Stimulated activated CD8-positive, alpha-beta memory T cell treated with anti-CD3 and anti-CD28 coated beads, Interleukin-7, amount 100 ng/mL, for 1 hour (primary cell): ENCODE results near the gene ZNF365.
"Not testable (repeated sequence)": the region's sequence is repeated elsewhere in the genome, so short reads cannot be mapped to it uniquely, and the experiment has no call there.

Experiments
- DNase-seq, 2 donors: peaks; one replicate each; pipeline ENCODE4 v3.0.0-alpha.2; 2020; ENCODE audit warnings: low read depth in 2 of 2

The ZNF365 gene, protein sequence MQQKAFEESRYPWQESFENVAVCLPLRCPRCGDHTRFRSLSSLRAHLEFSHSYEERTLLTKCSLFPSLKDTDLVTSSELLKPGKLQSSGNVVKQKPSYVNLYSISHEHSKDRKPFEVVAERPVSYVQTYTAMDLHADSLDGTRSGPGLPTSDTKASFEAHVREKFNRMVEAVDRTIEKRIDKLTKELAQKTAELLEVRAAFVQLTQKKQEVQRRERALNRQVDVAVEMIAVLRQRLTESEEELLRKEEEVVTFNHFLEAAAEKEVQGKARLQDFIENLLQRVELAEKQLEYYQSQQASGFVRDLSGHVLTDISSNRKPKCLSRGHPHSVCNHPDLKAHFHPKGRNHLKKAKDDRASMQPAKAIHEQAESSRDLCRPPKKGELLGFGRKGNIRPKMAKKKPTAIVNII

DNA sequence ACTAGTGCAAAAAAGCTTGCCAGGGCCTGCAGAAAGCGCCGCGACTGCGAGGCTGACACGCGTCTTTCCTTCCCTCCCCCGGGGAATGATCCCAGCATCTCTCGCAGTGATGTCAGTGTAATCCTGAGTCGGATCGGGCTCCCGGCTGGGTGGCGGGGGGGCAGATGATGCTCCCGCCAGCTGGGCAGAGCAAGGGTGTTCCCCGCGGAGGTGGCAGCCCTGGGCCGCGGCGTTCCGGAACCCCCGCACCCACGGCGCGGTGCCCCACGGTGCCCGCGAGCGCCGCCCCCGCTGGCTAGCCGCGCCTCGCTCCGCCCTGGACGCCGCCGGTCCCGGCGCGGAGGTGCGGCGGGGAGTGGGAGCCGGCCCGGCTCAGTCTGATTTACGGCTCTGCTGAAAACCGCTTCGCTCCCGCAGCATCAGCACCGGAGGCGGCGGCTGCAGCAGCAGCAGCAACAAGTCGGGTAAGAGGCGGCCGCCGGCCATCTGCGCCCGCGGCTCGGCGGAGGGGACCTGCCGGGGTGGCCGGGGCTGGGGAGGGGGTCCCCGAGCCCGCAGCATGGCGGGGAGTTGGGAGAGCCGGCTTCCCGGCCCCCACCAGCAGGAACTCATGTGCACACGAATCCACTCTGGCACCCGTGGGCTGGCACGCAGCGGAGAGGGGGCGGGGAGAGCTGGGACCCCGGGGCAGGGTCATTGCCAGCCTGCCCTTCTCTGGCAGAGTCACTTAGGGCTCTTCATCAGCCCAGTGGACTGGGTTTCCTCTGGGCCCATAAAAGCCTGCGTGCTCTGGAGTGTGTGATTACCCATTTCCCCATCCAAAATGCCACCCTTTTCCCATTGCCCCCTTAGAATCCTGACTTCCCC lies at the start of gene ZNF365:
Gene ZNF365 (plus strand): TSS at position 375 of the 867 bp plus-strand sequence. CDS start 1,825 bp downstream, outside the sequence.
- peak in 1 of 2 donors; percentile 9 for DNase-seq

DNA sequence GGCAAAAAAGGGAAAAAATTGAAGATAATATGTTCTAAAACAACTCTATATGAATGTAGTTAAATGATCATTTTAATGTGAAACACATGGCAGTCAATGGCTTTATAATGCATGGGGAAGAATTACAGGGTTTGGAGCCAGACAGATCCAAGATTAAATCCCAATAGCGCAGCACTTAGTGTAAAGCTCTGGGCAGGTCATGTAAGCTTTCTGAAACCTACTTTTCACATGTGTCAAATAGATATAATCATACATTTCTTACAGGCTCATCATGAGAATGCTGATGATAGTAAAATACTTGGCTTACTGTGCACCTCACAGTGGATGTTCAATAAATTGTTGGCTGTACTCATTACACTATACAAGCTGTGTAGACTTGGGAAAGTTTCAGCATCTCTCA lies 48.0 kb upstream of the ZNF365 start:
- DNase-seq = no peak

DNA sequence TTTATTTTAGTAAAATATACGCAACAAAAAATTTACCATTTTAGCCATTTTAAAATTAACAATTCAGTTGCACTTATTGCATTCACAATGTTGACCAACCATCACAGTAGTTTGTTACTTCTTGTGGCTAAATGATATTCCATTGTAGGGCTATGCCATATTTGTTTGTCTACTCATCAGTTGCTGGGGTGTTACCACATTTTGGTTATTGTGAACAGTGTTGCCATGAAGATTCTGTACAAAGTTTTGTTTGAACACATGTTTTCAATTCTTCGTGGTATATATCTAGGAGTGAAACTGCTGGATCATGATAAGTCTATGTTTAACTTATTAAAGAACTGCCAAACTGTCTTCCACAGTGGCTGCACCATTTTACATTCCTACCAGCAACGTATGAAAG lies 46.3 kb upstream of the ZNF365 start:
- no peak for DNase-seq

DNA sequence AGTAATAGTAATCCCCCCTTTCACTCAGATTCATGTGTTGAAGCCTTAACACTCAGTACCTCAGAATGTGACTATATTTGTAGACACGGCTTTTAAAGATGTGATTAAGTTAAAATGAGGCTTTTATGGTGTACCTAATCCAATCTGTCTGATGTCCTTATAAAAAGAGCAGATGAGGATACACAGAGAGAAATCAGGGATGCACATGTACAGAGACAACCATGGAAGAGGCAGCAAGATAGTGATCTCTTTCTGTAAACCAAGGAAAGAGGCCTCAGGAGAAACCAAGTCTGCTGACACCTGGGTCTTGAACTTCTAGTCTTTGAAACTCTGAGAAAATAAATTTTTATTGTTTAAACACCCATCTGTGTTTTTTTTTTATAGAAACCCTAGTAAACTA lies 44.0 kb upstream of the ZNF365 start:
- no peak for DNase-seq

DNA sequence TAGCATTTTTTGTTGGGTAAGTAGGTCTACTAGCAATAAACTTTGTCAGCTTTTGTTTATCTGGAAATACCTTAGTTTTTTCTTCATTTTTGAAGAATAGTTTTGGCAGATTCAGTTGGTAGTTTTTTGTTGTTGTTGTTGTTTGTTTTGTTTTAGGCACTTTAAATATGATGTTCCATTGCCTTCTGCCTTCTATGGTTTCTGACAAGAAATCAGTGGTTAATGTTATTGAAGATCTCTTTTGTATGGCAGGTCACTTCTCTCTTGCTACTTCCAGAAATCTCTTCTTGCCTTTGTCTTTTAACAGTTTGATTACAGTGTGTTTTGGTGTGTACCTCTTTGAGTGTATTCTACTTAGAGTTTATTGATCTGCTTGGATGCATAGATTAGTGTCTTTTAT lies 41.8 kb upstream of the ZNF365 start:
- DNase-seq = no peak

DNA sequence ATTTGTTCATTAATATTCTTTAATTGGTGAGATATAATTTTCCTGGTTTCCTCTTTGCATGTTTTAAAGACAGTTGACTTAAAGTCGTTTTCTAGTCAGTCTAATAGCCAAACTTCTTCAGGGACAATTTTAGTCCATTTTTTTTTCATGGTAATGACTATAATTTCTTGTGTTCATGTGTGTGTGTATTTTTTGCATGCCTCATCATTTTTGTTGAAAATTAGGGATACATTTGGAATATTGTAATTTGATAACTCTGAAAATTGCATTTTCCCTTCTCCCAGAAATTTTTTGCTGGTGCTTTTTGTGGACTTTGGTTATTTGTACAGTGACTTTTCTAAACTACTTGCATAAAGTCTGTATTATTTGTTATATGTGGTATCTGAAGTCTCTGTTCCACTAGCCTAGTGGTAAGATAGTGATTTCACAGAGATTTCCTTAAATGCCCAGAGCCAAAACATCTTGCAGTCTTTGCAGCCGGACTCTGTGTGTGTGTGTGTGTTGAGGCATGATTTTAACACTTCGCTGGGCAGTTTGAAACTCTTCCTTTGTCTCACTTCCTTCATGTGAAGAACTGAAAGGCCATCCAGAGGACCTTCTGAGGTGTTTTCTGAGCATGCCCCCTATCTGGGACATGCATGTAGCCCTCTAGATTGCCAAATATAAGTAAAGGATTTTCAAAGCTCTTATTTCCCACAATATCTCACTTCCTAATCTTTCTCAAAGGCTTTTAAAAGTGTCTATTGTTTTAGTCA lies 40.9 kb upstream of the ZNF365 start:
- DNase-seq = no peak

DNA sequence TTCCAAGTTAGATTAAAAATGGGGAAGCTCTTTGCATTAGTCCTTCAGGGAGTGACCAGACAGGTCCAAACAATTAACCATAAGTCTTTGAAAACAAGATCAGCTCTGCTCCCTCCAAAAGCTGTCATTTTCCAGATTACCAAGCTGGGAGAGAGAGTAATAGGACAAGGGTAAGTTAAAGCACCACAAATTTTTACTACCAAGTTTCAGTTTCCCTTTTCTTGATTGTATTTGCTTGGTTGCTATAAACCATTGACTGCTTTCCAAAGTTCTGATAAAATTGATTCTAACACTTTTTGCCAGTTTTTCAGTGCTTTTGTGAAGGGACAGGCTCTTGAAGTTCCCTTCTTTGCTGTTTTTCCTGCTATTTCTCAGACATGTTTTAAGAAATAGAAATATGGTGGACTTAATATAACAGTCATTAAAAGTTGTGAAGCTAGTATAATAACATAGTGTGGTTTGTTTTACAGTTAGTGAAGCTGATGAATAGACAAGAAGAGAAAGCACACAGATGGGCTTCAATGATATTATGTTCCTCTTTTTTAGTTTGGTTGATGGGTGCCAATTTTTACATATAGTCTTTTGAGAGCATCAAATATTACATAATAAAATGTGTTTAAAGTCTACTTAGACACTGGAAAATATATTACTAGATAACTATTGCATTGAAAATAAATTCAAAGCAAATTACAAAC lies 40.0 kb upstream of the ZNF365 start:
- DNase-seq = no peak

DNA sequence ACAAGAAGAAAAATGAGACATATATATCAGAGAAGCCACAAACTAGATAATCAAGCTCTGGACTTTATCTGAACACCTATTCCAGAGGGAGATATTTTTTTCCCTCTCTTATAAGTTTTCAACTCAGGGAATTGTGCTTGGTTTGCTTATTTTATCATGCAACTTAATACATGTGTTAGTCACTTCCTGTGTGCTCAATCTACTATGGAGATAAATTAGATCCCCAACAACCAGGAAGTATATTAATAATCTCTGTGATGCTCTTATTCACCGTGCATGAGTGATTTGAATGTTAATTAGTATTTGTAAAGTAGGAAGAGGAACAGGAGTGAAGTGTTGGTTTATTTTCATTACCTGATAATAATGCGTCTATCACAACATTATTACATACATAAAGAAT lies 38.8 kb upstream of the ZNF365 start:
- no peak for DNase-seq

DNA sequence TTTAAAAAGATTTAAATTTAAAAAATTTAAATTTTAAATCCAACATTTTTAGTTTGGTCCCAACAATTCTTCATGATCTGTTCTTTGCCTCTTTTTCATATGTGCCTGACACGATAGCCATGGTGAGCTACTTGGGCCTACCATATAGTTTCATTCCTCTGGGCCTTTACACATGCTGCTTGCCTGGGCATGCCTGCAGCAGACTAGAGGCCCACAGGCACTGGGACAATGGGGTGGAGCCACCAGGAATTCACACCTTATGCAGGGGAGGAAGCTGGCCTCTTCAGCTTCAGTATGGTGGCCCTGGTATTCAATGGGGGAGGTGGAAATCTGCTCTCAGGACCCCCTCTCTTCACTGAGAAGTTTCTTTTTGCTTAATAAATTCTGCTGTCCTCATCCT lies 37.8 kb upstream of the ZNF365 start:
- no peak for DNase-seq

DNA sequence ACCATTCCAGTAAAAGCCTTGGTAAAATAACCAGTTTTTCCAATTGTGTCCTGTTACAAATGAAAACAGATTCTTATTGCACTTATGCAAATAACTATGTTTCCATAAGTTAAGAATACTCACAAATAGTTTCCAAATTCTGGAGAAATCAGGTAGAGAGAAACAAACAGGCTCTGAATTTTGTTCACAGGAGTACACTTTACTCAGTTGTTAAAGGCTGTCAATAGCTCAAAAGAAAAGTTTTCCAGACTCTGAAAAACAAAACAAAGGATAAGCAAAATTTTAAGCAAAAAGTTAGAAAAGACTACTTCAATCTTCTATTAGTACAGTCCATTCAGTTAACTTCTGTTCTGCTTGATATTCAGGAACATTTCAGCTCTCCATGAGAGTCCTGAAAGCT lies 32.8 kb upstream of the ZNF365 start:
- DNase-seq = no peak

DNA sequence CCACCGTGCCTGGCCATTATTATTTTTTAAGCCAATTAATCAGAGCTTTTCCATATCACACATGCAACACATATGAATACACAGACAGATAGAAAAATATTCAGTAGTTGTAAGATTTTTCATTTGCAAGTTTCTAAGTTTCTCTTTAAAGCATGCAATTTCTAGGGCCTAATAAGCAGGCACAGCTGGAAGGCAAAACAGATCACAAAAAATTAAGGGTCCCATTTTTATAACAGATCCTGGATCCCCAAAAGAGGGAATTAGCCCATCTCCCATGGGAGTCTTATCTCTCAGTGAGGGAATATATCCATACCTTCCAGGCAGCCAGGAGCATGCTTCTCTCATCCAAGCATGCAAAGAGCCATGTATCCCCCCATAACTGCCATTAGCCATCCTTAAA lies 31.2 kb upstream of the ZNF365 start:
- DNase-seq = no peak

DNA sequence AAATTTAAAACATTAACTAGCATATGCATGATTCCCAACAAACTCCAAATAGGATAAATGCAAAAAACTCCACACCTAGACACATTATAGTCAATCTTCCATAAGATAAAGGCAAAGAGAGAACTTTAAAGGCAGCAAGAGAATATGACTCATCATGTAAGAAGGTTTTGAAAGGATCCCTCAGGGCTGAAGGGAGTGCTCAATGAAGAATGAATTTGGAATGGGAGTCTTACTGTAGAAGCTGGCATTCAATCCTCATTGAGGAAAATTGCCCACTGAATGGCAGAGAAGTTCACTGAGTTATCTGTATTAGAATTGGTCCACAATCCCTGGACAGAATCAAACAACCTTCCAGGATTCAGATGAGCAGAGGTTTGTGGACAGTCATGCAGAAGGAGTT lies 26.1 kb upstream of the ZNF365 start:
- no peak for DNase-seq

DNA sequence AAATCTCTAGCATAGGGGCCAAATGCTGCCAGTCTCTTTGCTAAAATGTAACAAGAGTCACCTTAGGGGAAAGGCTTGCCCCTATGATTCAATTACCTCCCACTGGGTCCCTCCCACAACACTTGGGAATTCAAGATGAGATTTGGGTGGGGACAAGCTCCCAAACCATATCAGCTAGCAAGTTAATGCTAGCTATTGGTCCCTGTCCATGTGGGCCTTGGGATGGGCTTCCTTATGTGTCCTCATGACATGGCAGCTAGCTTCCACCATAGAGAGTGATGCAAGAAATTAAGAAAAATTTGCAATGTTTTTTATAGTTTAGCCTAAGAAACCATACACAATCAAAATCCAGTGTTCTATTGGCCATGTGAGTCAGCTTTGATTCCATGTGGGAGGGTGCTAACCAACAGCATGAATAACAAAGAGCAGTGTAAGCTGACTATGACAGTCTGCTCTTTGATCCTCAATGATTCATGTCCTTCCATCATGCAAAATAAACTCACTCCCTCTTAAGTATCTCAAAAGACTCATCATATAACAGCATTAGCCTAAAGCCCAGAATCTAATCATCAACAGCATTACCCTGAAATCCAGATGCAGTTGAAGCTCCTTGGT lies 21.7 kb upstream of the ZNF365 start:
- DNase-seq = no peak

DNA sequence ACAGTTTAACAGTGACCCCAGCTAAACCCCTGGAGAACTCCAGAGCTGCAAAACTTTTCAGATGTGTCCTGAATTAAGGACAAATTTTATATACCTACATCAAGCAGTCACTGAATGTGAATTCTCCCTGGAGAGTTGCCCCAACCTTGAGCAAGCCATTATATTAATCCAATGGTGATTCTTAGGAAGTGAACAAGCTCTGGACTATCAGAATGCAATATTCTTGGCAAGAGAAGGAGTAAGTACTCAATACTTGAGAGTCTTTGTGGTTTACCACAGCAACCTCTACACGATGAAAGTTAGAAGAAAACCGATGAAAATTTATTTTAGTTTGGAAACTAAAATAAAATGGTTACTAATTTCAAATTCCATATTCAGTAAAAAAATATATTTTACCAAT lies 19.3 kb upstream of the ZNF365 start:
- no peak for DNase-seq

DNA sequence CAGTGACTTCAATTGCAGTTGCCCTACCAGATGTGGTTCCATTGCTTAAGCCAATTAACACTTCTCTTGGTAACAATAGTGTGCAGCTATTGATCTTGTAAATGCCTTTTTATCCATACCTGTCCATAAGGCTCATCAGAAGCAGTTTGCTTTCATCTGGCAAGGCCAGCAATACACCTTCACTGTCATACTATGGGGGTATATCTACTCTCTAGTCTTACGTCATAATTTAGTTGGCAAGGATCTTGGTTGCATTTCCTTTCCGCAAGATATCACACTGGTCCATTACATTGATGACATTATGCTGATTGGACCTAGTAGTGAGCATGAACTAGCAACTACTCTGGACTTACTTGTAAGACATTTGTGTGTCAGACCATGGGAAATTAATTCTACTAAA lies 17.7 kb upstream of the ZNF365 start:
- no peak for DNase-seq

DNA sequence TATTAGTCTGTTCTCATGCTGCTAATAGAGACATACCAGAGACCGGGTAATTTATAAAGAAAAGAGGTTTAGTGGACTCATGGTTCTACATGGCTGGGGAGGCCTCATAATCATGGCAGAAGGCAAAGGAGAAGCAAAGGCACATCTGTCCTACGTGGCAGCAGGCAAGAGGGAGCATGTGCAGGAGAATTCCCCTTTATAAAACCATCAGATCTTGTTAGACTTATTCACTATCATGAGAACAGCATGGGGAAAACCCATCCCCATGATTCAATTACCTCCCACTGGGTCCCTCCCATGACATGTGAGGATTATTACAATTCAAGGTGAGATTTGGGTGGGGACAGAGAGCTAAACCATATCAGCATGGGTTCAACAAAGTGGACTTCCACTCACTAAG lies 16.0 kb upstream of the ZNF365 start:
- DNase-seq = not testable (repeated sequence)

DNA sequence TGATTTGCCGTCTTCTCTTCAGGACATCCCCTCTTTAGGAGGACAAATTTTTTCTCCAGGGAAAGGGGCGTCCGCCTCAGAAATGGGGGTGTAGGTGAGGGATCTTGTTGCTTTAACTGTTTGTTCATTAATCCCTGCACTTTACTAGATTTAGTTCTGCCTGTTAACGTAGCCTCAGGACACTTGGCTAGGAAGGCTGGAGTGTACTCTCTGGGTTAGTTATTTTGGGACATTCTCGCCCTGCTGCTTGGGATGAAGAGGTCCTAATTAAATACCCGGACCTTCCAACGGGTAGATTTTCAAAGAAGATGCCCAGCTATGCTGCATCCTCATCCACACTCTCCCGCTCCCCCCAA lies 552 bp upstream of the ZNF365 start:
- no peak for DNase-seq

DNA sequence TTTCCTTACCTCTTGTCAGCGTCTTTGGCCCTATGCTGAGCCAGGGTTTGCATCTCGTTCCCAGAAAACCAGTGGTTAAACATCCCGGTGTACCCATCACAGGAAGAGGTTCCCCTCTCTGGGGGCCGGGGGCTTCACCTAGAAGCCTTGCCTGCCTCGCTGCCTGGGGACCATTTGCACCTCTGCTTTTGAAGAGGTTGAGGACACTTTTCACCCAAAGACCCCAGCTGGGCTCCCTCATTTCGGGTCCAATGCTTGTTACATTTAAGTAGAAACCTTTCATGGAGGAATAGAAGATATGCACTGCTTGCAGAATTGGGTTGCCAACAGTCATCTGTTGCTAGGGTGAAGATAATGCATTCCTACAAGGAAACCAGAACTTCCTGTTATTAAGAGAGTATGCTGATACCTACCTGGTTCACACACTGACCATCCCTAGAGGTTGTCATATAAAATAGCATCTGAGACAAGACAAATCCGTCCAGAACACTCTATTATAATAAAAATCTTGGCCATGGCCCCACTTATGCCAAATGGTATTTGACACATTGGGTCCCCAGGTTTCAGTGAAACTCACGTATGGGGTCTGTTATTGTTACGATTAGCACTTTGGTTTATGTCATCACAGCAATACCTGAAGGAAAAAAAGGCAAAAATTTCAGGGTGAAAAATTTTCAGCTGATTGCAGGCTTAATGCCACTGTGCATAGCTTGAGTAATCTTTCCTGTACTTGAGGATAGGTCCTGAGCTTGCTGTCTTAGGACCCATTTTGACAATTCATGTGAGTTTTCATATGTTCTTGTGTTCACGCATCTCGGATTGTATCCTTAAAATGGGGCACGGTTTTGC lies 917 bp downstream of the ZNF365 start:
- DNase-seq = no peak

DNA sequence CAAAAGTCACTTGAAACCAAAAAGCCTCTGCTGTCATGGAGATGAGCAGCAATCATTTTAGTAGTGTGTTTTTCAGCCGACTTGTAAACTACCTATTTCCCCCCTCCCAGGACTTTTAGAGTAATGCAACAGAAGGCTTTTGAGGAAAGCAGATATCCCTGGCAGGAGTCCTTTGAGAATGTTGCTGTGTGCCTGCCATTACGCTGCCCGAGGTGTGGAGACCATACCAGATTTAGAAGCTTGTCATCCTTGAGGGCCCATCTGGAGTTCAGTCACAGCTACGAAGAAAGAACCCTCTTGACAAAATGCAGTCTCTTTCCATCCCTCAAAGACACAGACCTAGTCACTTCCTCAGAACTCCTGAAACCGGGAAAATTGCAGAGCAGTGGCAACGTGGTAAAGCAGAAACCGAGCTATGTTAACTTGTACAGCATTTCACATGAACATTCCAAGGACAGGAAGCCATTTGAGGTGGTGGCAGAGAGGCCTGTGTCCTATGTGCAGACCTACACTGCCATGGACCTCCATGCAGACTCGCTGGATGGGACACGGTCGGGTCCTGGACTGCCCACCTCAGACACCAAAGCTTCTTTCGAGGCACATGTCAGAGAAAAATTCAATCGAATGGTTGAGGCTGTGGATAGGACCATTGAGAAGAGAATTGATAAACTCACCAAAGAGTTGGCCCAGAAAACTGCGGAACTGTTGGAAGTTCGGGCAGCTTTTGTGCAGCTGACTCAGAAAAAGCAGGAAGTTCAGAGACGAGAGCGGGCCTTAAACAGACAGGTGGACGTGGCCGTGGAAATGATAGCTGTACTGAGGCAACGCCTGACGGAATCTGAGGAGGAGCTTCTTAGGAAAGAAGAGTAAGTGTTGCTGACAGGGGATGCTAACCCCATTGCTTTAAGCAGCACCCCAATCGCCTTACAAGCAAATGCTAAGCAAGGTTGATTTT lies 2.2 kb downstream of the ZNF365 start:
- no peak for DNase-seq
